Neural progenitor cell (in vitro differentiated cells): Measurements from ENCODE around the gene F5. TPM values are rescaled to one million over a fixed set of nuclear protein-coding genes. Genes with fewer than 3 reads are reported as not detected.

Experiments
- DNase-seq: peaks from one replicate; pipeline ENCODE4 v3.0.0-alpha.2; 2016; ENCODE audit warnings: low spot score
- H2AFZ ChIP-seq: fragments of 200-600 bp; sonication (generic); replicated peaks from 2 replicates; pipeline ENCODE4 v1.6.1; 2016; ENCODE audit warnings: antibody characterized with exemption
- H3F3A ChIP-seq: fragments of 200-600 bp; sonication (generic); 2 replicates; pipeline ENCODE4 v1.6.1; 2016; ENCODE audit warnings: antibody characterized with exemption, low read depth
- H3K27ac ChIP-seq: fragments of 200-600 bp; sonication (generic); 2 replicates; pipeline ENCODE4 v1.5.1; 2016; ENCODE audit warnings: mild to moderate bottlenecking
- H3K27me3 ChIP-seq: fragments of 200-600 bp; sonication (generic); 2 replicates; pipeline ENCODE4 v1.6.1; 2016; ENCODE audit warnings: mild to moderate bottlenecking, moderate library complexity
- H3K36me3 ChIP-seq: fragments of 200-600 bp; sonication (generic); 2 replicates; pipeline ENCODE4 v1.5.1; 2016
- H3K4me1 ChIP-seq: fragments of 200-600 bp; sonication (generic); 2 replicates; pipeline ENCODE4 v1.6.1; 2016; ENCODE audit warnings: mixed run types
- H3K4me2 ChIP-seq: fragments of 200-600 bp; sonication (generic); 2 replicates; pipeline ENCODE4 v1.6.1; 2016
- H3K4me3 ChIP-seq: fragments of 200-600 bp; sonication (generic); 2 replicates; pipeline ENCODE4 v1.5.1; 2016
- H3K79me2 ChIP-seq: fragments of 200-600 bp; sonication (generic); 2 replicates; pipeline ENCODE4 v1.6.1; 2016; ENCODE audit warnings: low read depth
- H3K9ac ChIP-seq: fragments of 200-600 bp; sonication (generic); 2 replicates; pipeline ENCODE4 v1.6.1; 2016
- H3K9me3 ChIP-seq: fragments of 200-600 bp; sonication (generic); 2 replicates; pipeline ENCODE4 v1.5.1; 2016; ENCODE audit warnings: low read depth
- H4K20me1 ChIP-seq: fragments of 200-600 bp; sonication (generic); 2 replicates; pipeline ENCODE4 v1.6.1; 2016; ENCODE audit warnings: low read depth
- H3K27ac Mint-ChIP-seq: 3 replicates; pipeline ENCODE4 v1.8.0; 2021; ENCODE audit warnings: mixed read lengths
- H3K27me3 Mint-ChIP-seq: 2 replicates; pipeline ENCODE4 v1.8.0; 2022; ENCODE audit warnings: low read depth, mild to moderate bottlenecking, inconsistent platforms, moderate library complexity, mixed read lengths; ENCODE audit not compliant: insufficient read depth
- H3K36me3 Mint-ChIP-seq: 3 replicates; pipeline ENCODE4 v1.8.0; 2021; ENCODE audit warnings: mixed read lengths
- H3K4me1 Mint-ChIP-seq: 3 replicates; pipeline ENCODE4 v1.8.0; 2021; ENCODE audit warnings: mixed read lengths
- H3K4me3 Mint-ChIP-seq: 3 replicates; pipeline ENCODE4 v1.8.0; 2021; ENCODE audit warnings: mild to moderate bottlenecking, moderate library complexity, mixed read lengths
- H3K9me3 Mint-ChIP-seq: 3 replicates; pipeline ENCODE4 v1.8.0; 2020; ENCODE audit warnings: mixed read lengths
- CTCF ChIP-seq: fragments of 200-600 bp; sonication (generic); IDR thresholded peaks from 2 replicates; pipeline ENCODE4 v1.5.1; 2017; ENCODE audit warnings: antibody characterized with exemption, mild to moderate bottlenecking
- EZH2 ChIP-seq: fragments of 200-600 bp; sonication (generic); IDR thresholded peaks from 2 replicates; pipeline ENCODE4 v1.6.1; 2017; ENCODE audit warnings: antibody characterized with exemption, mild to moderate bottlenecking, moderate library complexity
- EZH2phosphoT487 ChIP-seq: fragments of 200-600 bp; sonication (generic); IDR thresholded peaks from 2 replicates; pipeline ENCODE4 v1.6.1; 2017; ENCODE audit warnings: antibody characterized with exemption
- total RNA-seq: library from RNA; depleted of rRNA; stranded (reverse); fragments of >200 nt; gene quantifications from 2 replicates; pipeline ENCODE4 v1.2.3, GENCODE V29; 2015; ENCODE audit warnings: low replicate concordance

F5 gene
- total RNA-seq, 1 donor from 2014 or later, result not detected

- Histone ChIP-seq H3K4me1 (peaks cover 2% of the 10 kb centered on the region), H3K4me3 (no peak overlapping the region), H3K4me2 (no peak overlapping the region), H4K20me1 (no peaks in the 10 kb centered on the region), H3K27ac (no peak overlapping the region), H3K27me3 (no peaks in the 10 kb centered on the region), H3K9me3 (no peaks in the 10 kb centered on the region), H3K79me2 (no peaks in the 10 kb centered on the region), H3K9ac (no peak overlapping the region), H2AFZ (no peak overlapping the region), H3F3A (no peaks in the 10 kb centered on the region), H3K36me3 (no peaks in the 10 kb centered on the region)
- Mint-ChIP-seq H3K4me1 (peaks cover 3% of the 10 kb centered on the region), H3K9me3 (no peaks in the 10 kb centered on the region), H3K27ac (no peak overlapping the region), H3K36me3 (no peaks in the 10 kb centered on the region), H3K27me3 (no peaks in the 10 kb centered on the region), H3K4me3 (no peak overlapping the region)
- no peak for TF ChIP-seq CTCF
- no peak for TF ChIP-seq EZH2phosphoT487
- TF ChIP-seq EZH2, result no peak
- DNase-seq, result no peak
Observed at GRCh38 chr1:169523904-169524303, 62.4 kb downstream of the F5 start.

- no peaks in the 10 kb centered on the region for H3K9me3 Mint-ChIP-seq
- no peak overlapping the region for H3K4me3 ChIP-seq
- no peaks in the 10 kb centered on the region for H3K79me2 ChIP-seq
- H3K9ac ChIP-seq, result no peak overlapping the region
- H3K9me3 ChIP-seq, result no peaks in the 10 kb centered on the region
- H3K4me3 Mint-ChIP-seq, result no peak overlapping the region
- TF ChIP-seq EZH2phosphoT487, result no peak
- no peak for TF ChIP-seq CTCF
- no peak for TF ChIP-seq EZH2
- H3K27me3 ChIP-seq, result no peaks in the 10 kb centered on the region
- peak overlapping the region; percentile 49 for H2AFZ ChIP-seq
- no peak overlapping the region for H3K27ac ChIP-seq
- no peaks in the 10 kb centered on the region for H3K36me3 ChIP-seq
- H3K36me3 Mint-ChIP-seq, result no peaks in the 10 kb centered on the region
- H3F3A ChIP-seq, result no peaks in the 10 kb centered on the region
- DNase-seq, result no peak
- H4K20me1 ChIP-seq, result no peaks in the 10 kb centered on the region
- H3K27me3 Mint-ChIP-seq, result no peaks in the 10 kb centered on the region
- H3K4me2 ChIP-seq, result no peak overlapping the region
- H3K4me1 Mint-ChIP-seq, result no peaks in the 10 kb centered on the region
- H3K4me1 ChIP-seq, result no peaks in the 10 kb centered on the region
- no peak overlapping the region for H3K27ac Mint-ChIP-seq
Observed at GRCh38 chr1:169521226-169521625, 65.1 kb downstream of the F5 start.

- Histone ChIP-seq H3K4me3 (no peak overlapping the region), H3K36me3 (no peaks in the 10 kb centered on the region), H3K27ac (no peak overlapping the region), H3F3A (no peaks in the 10 kb centered on the region), H3K4me2 (no peak overlapping the region), H3K4me1 (no peaks in the 10 kb centered on the region), H3K9me3 (no peaks in the 10 kb centered on the region), H3K9ac (no peak overlapping the region), H2AFZ (no peak overlapping the region), H3K27me3 (no peaks in the 10 kb centered on the region), H4K20me1 (no peaks in the 10 kb centered on the region), H3K79me2 (no peaks in the 10 kb centered on the region)
- no peaks in the 10 kb centered on the region for H3K4me1 Mint-ChIP-seq
- no peak overlapping the region for H3K4me3 Mint-ChIP-seq
- H3K9me3 Mint-ChIP-seq, result no peaks in the 10 kb centered on the region
- no peaks in the 10 kb centered on the region for H3K36me3 Mint-ChIP-seq
- H3K27ac Mint-ChIP-seq, result no peak overlapping the region
- no peak for TF ChIP-seq EZH2phosphoT487
- TF ChIP-seq CTCF, result no peak
- TF ChIP-seq EZH2, result no peak
- no peaks in the 10 kb centered on the region for H3K27me3 Mint-ChIP-seq
- DNase-seq, result no peak
Observed at GRCh38 chr1:169517558-169518186, 68.6 kb downstream of the F5 start.
